Ovary (tissue), 9 donors: ENCODE measurements around the gene PLEKHA6. TPM values are rescaled to one million over a fixed set of nuclear protein-coding genes. Genes with fewer than 3 reads are reported as not detected.

Experiments used
- DNase-seq, 5 donors: peaks; one replicate each; pipeline ENCODE4 v3.0.0-alpha.2; 2019 to 2020
- H3K27ac ChIP-seq, 2 donors: fragments of 200-600 bp; one replicate each; pipeline versions ENCODE4 v1.5.1 to v1.8.0; 2019 to 2022
- H3K27me3 ChIP-seq: fragments of 200-600 bp; one replicate; pipeline ENCODE4 v1.8.0; 2022
- H3K36me3 ChIP-seq: fragments of 200-600 bp; sonication (generic); one replicate; pipeline ENCODE4 v1.5.1; 2019
- H3K4me1 ChIP-seq: one replicate; pipeline ENCODE4 v1.8.1; 2013; ENCODE audit warnings: mild to moderate bottlenecking, moderate library complexity; ENCODE audit not compliant: insufficient read depth
- H3K4me3 ChIP-seq: fragments of 200-600 bp; sonication (generic); one replicate; pipeline ENCODE4 v1.5.1; 2017
- H3K9me3 ChIP-seq, 2 donors: fragments of 200-600 bp in 1 of 2; sonication (generic) in 1 of 2; one replicate each; pipeline versions ENCODE4 v1.5.1 to v1.8.1; 2013 to 2019; ENCODE audit warnings: mild to moderate bottlenecking in 1 of 2, moderate library complexity in 1 of 2
- EP300 ChIP-seq: sonication (generic); formaldehyde crosslinking; IDR thresholded peaks from one replicate; pipeline ENCODE4 v1.6.1; 2017; ENCODE audit warnings: antibody characterized with exemption
- POLR2A ChIP-seq: fragments of 450-650 bp; IDR thresholded peaks from one replicate; pipeline ENCODE4 v1.6.1; 2017; ENCODE audit warnings: antibody characterized with exemption, mild to moderate bottlenecking, moderate library complexity
- WGBS, 3 donors: extraction: QIAGEN DNeasy Blood & Tissue Kit in 1 of 3; methylation state at CpG; one replicate each; pipeline versions ENCODE4 v1.1.5 to v1.1.7; 2013 to 2017; 5-methylcytosine and 5-hydroxymethylcytosine counted together
- intact Hi-C, 4 donors: fragments of 100-400 bp; cut with DNase I; formaldehyde crosslinking; loops; one replicate each; pipeline versions ENCODE4 v1.11.0 to v1.15.1; 2022 to 2023
- polyA plus RNA-seq, 2 donors: library from polyadenylated mRNA; stranded (reverse); fragments of 200-250 nt in 1 of 2; fragments of 350-450 nt in 1 of 2; fragmentation: Illumina TruSeq in 1 of 2; extraction: RNeasy Lipid Tissue Mini Kit (QIAGEN cat#74804) in 1 of 2; gene quantifications; one replicate each; pipeline ENCODE4 v1.2.3, GENCODE V29; 2013 to 2014
- total RNA-seq, 7 donors: library from RNA; depleted of rRNA in 2 of 7; stranded (reverse); fragments of >200 nt in 2 of 7; fragmentation: NEBNext Ultra II Directional in 3 of 7; extraction: Animal tissue kit (Norgen Biotek cat#: 25700) in 3 of 7; gene quantifications; one replicate each; pipeline versions ENCODE4 v1.1.0 to v1.2.4, GENCODE V29; 2016 to 2023
- TF ChIP-seq, protein P1 (sequence below), 3 donors: fragments of 450-650 bp in 2 of 3; fragments of 200-600 bp in 1 of 3; IDR thresholded peaks; one replicate each; pipeline versions ENCODE4 v1.5.1 to v1.8.0; 2016 to 2022; ENCODE audit warnings: antibody characterized with exemption in 3 of 3, mild to moderate bottlenecking in 1 of 3
- donor health status: DM: no; HTN: no; CAD: no; lungs with moderate emphysema.
- donor health status: DM: no; HTN: no; CAD: no.
- donor health status: Bipolar disorder and iron deficiency.
- donor health status: DM: yes; HTN: yes; CAD: no.
- donor health status: DM: no; HTN: no; CAD: no.
- donor health status: DM: yes; HTN: yes; CAD: no.

PLEKHA6 gene
- total and polyA plus RNA-seq, 9 donors = 2.3 to 20.5 (median 6.6) TPM

DNA sequence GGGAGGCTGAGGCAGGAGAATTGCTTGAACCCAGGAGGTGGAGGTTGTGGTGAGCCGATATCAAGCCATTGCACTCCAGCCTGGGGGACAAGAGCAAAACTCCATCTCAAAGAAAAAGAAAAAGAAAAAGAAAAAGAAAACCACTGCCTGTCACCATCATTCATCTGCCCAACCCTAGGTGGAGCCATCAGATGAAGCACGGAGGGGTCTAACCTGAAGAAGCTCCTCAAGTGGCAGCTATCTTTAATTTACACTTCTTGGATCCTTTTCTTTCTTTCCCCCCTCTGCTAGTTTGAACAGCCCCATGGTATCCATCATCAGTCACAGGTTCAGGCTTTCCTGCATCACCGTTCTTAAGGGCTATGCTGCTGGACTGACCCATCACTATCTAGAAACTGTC is 57.0 kb downstream of the PLEKHA6 start:
- no peaks in the 10 kb centered on the region for H3K36me3 ChIP-seq
- H3K4me1 ChIP-seq = no peaks in the 10 kb centered on the region
- H3K27me3 ChIP-seq = no peaks in the 10 kb centered on the region
- DNase-seq = no peak
- no peak overlapping the region for H3K27ac ChIP-seq
- no peak for TF ChIP-seq EP300
- no peak for TF ChIP-seq POLR2A
- 97 to 100% (median 98%) methylated on average over 3 of the region's 3 CpGs for WGBS, 3 donors
- no peaks in the 10 kb centered on the region for H3K9me3 ChIP-seq
- H3K4me3 ChIP-seq = no peak overlapping the region
- intact Hi-C loops = no loop called here

DNA sequence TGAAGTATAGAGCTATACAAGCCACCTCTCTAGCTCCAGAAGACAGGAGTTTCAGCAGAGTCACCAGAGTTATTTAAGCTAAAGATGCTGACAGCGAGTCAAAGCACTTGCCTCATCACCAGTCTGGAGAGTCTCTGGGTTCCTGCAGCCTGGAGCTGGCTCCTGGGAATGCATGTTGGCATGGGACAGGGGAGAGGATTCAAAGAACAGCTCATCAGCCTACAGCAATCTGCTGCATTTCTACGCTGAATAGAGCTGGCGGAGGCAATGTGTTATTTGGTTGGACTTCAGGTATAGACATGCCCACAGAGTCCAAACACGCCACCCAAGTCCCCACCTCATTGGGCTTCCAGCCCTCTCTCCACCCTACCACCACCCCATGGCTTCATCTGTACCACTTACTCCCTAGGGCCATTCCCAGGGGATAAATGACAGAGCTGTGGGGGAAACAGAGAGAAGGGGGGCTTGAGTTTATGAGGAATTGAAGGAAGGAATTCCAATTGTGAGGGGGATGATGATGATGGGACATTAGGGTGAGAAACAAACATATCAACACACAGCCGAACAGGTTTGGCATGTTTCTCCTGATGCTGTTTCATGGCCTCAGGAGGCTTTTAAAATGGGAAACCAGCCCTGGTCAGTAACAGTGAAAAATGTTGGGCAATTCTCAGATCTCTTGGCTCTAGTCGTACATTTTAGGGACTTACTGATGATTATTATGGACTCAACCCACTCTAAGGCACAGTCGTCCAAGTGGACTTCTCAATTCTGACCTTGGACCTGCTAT is 58.4 kb downstream of the PLEKHA6 start:
- Histone ChIP-seq H3K9me3 (no peaks in the 10 kb centered on the region), H3K36me3 (no peaks in the 10 kb centered on the region), H3K27me3 (no peaks in the 10 kb centered on the region), H3K4me3 (no peak overlapping the region), H3K27ac (no peak overlapping the region), H3K4me1 (peaks cover 4% of the 10 kb centered on the region)
- 84 to 91% (median 86%) methylated on average over 7 of the region's 7 CpGs for WGBS, 3 donors
- intact Hi-C loops = no loop called here
- DNase-seq = no peak
- TF ChIP-seq EP300 (no peak), POLR2A (no peak)
- TF ChIP-seq, protein P1, sequence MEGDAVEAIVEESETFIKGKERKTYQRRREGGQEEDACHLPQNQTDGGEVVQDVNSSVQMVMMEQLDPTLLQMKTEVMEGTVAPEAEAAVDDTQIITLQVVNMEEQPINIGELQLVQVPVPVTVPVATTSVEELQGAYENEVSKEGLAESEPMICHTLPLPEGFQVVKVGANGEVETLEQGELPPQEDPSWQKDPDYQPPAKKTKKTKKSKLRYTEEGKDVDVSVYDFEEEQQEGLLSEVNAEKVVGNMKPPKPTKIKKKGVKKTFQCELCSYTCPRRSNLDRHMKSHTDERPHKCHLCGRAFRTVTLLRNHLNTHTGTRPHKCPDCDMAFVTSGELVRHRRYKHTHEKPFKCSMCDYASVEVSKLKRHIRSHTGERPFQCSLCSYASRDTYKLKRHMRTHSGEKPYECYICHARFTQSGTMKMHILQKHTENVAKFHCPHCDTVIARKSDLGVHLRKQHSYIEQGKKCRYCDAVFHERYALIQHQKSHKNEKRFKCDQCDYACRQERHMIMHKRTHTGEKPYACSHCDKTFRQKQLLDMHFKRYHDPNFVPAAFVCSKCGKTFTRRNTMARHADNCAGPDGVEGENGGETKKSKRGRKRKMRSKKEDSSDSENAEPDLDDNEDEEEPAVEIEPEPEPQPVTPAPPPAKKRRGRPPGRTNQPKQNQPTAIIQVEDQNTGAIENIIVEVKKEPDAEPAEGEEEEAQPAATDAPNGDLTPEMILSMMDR (IDR thresholded peaks at IDR 0.05) = no peak

DNA sequence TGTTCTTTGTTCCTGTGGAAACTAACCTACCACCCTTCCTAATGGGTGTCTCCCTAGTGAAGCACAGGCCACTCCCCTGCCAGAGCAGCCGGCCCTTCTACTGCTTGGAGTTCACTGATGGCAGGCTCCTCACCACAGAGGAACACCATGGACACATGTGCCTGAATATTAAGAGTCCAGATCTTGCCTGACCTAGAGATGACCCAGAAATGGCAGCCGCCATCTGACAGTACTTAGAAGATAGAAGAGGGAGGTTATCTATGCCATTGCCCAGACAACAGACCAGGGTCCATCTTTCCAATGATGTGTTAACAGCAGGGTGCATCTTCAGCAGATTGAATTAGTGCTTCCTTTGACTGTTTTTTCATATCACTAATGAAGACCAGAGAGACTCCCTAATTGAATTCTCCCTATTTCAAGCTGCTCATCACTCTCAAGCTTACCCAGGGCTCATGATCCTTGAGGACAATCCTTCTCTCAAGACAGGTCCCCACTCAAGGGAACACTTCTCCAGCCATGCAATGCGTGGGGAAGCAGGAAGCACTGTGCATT is 59.8 kb downstream of the PLEKHA6 start:
- no peaks in the 10 kb centered on the region for H3K9me3 ChIP-seq
- H3K36me3 ChIP-seq = no peaks in the 10 kb centered on the region
- no peak overlapping the region for H3K4me3 ChIP-seq
- WGBS, 3 donors = 54 to 97% (median 77%) methylated on average over 3 of the region's 3 CpGs
- no peaks in the 10 kb centered on the region for H3K27me3 ChIP-seq
- H3K4me1 ChIP-seq = peaks cover 14% of the 10 kb centered on the region
- no peak overlapping the region for H3K27ac ChIP-seq
- TF ChIP-seq, protein P1 (IDR thresholded peaks at IDR 0.05) = no peak
- TF ChIP-seq EP300 = no peak
- TF ChIP-seq POLR2A = no peak
- intact Hi-C loops = no loop called here
- DNase-seq = no peak

DNA sequence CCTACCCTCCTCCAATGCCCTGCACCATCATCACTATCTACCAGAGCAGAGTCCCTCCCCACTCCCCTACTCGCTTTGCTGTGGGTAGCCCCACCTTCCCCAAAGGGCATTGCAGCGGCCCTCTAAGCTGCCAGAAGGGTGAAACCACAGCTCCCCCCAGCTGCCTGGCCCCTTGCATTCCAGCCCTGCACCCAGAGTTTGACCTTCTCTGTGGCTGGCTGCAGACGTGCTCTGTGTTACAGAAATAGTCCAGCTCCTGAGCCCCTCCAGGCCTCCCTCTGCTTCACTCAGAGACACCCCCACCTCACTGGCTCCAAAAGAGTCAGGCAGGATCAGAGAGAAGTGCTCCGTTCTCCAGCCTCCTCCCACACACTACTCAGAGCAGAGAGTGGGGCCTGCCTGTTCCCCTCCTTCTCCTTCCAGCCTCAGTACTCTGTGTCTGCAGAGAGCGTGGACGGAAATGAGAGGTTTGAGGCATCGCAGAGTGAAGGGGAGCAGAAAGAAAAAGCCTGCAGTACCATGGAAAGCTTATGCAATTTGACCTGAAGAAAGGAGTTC is 63.2 kb downstream of the PLEKHA6 start:
- Histone ChIP-seq H3K4me3 (no peak overlapping the region), H3K27ac (peak overlapping the region in 1 of 2 donors; percentile 58), H3K36me3 (no peaks in the 10 kb centered on the region), H3K9me3 (no peaks in the 10 kb centered on the region), H3K27me3 (no peaks in the 10 kb centered on the region), H3K4me1 (peaks cover 22% of the 10 kb centered on the region)
- peak; percentile 42 to 79 (median 71) for DNase-seq
- intact Hi-C loops = no loop called here
- TF ChIP-seq, protein P1 (IDR thresholded peaks at IDR 0.05) = no peak
- TF ChIP-seq POLR2A = no peak
- TF ChIP-seq EP300 = no peak
- 8 to 13% (median 12%) methylated on average over 7 of the region's 7 CpGs for WGBS, 3 donors

DNA sequence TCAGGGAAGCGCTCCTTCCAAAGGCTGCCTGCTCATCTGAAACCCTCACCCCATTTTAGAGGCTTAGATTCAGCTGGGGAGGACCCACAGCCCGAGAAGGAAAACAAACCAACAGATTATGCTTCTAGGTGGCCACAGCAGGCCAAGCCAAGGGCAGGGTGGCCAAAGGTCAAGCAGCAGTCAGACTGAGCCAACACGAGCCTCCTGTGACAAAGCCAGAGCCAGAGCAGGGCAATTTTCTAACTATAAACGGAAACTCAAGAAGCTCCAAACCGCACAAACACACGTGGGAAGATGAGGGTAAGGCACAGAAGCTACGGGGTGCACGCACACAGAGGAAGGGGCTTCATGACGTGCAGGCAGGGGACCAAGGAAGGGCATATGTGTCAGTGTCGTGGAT is 64.1 kb downstream of the PLEKHA6 start:
- peak overlapping the region in 1 of 2 donors; percentile 58 for H3K27ac ChIP-seq
- peaks cover 22% of the 10 kb centered on the region for H3K4me1 ChIP-seq
- H3K27me3 ChIP-seq = no peaks in the 10 kb centered on the region
- no peak for TF ChIP-seq EP300
- no peak for TF ChIP-seq POLR2A
- TF ChIP-seq, protein P1 (IDR thresholded peaks at IDR 0.05) = no peak
- peak in 4 of 5 donors; percentile 39 to 61 (median 50) for DNase-seq
- H3K36me3 ChIP-seq = no peaks in the 10 kb centered on the region
- H3K9me3 ChIP-seq = no peaks in the 10 kb centered on the region
- intact Hi-C loops = no loop called here
- no peak overlapping the region for H3K4me3 ChIP-seq
- 22 to 31% (median 27%) methylated on average over 10 of the region's 10 CpGs for WGBS, 3 donors
